HG03060 (cell line): ENCODE measurements around the gene POLR3G.
A peak's percentile ranks its signal among the peaks of the same experiment; 100 is the strongest.

Source experiments
- ATAC-seq: cut with Tn5 transposase; IDR thresholded peaks from one replicate; pipeline ENCODE4 v1.9.1; 2021; ENCODE audit warnings: low read depth, moderate number of reproducible peaks; ENCODE audit not compliant: unreplicated experiment

Gene POLR3G, protein sequence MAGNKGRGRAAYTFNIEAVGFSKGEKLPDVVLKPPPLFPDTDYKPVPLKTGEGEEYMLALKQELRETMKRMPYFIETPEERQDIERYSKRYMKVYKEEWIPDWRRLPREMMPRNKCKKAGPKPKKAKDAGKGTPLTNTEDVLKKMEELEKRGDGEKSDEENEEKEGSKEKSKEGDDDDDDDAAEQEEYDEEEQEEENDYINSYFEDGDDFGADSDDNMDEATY

DNA sequence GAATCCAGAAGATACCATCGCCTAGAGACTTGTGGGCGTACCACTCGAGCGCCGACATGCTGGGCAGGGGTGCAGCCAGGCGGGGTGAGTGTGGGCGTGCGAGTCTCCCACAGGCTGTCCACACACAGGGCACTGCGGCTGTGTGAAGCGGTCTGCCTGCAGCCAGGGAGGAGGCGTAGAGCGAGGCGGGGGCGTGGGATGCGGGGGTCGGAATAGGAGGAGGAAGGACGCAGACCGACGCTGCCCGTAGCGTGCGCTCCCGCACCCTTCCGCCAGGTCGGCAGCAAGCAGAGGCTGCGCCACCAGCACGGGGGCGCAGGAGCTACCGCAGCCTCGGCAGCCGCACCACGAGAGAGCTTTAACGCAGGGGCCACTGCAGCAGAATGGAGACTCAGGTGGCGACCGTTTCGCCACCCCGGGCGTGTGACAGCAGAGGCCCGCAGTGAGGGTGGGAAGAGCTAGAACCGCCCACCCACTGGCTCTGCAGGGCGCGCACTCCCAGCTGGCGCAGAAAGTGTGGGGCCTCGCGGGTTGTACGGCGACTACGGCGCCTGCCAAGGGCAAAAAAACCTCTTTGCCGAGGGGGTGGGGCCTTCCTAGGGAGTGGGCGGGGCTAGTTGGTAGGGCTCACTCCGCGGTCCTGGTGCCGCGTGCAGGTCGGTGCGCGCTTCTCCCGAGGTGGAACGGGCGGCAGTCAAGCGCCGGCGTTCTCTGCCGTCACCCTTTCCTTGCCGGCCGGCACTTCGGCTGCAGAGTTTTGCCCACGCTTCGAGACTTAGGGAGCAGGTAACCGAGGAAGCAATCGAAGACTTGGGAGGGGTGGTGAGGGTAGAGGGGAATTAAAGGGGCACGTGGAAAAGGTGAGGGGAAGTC is at the start of gene POLR3G, which contains the start of gene MBLAC2:
Gene POLR3G (plus strand): TSS at position 630 of the 873 bp plus-strand sequence. CDS start 10,704 bp downstream, outside the sequence.
Gene MBLAC2 (minus strand): TSS at position 537 of the 873 bp plus-strand sequence. CDS start 479 bp downstream, at position 58.
- peak; percentile 72 for ATAC-seq

GRCh38 chr5:90434116-90434714 is 40.4 kb upstream of the POLR3G start:
- no peak for ATAC-seq

DNA sequence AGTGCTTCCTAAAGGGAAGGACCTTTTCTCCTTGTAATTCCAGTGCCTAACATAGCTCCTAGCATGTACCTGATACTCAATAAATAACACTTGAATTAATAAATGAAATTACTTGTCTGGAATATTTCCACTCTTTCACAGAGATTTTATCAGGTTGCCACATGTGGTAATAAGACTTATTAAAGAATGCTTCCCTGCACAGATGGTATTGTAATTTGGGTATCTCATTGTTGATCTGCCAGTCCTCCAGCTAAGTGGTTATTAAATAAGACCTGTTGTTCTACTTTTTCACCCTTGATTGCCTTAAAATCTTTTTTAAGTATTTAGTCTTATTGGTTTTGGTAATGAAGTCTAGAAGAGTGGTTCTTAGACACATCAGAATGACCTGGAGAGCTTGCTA is 37.0 kb upstream of the POLR3G start:
- no peak for ATAC-seq

- ATAC-seq = no peak
Observed at GRCh38 chr5:90438100-90438499, 36.6 kb upstream of the POLR3G start.

DNA sequence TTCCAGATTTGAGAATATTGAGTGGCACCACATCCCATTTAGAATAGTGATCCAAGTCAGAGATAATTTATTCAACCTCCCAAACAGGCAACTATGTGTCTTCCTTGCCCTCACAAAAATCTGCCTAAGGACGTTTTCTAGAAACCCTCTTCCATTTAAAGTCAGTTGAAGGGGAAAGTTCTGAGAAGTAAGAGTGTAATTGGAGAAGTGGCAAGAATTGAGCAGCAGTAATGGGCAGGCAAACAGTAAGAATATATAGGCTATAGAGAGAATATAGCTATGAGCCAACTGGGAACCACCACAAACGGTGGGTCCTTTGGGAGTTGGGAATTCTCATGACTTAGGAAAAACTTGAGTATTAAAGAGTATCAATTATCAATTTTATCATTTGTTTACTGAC is 34.0 kb upstream of the POLR3G start:
- no peak for ATAC-seq

GRCh38 chr5:90446961-90447360 is 27.7 kb upstream of the POLR3G start:
- no peak for ATAC-seq

DNA sequence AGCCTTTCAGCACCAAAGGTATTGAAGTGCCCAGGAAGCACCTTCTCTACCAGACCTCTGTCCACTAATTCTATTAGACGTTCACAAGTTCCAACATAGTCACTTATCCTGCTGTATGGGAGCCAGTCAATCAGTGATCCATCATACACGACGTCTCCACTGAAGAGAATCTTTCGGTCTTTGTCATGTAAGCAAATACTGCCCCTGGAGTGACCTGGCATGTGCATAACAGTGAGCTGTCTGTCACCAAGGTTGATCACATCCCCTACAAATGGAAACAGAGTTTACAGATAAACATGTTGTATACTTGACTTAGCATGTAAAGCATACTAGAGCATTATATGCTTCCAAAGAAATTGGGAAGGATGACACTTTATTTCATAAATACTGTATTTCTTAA is 13.4 kb upstream of the POLR3G start:
- no peak for ATAC-seq

GRCh38 chr5:90472783-90473395 is 1.8 kb upstream of the POLR3G start:
- no peak for ATAC-seq

- ATAC-seq = peak; percentile 8
Observed at GRCh38 chr5:90473396-90474234, 1.0 kb upstream of the POLR3G start.

- ATAC-seq = no peak
Observed at GRCh38 chr5:90475436-90475980, 844 bp downstream of the POLR3G start.

GRCh38 chr5:90476391-90476790 is 1.7 kb downstream of the POLR3G start:
- ATAC-seq = no peak

- no peak for ATAC-seq
Observed at GRCh38 chr5:90477073-90477472, 2.4 kb downstream of the POLR3G start.

DNA sequence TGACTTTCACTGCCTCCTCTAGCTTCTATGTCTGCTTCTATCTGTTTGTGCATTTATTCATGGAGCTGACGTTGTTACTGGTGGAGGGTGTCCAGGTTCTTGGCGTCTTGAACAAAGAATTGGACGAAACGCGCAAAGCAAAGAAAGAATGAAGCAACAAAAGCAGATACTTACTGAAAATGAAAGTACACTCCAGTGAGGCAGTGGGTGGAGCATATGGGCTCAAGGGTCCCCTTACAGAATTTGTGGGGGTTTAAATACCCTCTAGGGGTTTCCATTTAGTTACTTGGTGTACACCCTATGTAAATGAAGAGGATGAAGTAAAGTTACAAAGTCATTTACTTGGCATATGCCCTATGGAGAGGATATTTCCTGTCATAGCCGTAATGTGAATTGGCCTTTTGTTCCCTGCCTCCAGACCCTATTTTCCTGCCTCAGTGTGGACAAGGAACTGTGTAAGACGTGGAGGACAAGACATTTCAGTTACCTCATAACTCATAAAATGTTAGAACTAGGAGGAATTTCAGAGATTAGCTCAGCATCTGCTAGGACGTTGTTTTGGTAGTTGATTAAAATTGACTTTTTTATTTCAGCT is 3.1 kb downstream of the POLR3G start:
- no peak for ATAC-seq

DNA sequence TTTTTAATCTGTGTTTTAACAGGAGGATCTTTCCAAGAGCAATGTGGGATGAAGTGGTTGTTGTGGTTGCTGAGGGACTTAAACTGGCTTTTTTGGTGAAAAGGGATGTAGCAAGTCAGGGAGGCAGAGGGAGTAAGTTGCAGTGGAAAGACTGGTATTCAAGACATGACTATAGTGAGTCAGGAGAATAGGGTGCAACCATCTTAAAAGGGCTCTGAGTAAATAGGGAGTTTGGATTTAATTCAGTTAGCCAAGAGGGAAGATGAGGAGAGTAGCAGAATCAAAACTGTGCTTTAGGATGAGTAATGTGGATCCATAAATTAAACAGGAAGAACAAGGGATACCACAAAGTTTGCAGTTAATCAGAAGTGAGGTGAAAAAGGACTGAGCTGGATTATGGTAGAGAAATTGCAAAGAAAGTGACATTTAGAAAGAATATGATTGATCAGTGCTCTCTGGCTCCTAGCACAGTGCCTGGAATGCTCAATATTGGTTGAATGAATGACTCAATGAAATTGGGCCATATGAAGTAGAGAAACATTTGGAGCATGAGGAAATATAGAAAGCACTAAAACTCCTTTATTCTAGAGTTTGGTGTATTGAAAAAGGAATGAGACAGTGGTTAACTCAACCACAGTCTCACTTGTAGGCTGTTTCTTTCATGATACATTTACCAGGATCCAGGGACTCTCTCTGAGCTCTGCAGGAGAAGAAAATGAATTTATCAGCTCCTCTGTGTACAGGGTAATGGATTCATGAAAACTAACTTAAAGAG is 5.1 kb downstream of the POLR3G start:
- no peak for ATAC-seq

DNA sequence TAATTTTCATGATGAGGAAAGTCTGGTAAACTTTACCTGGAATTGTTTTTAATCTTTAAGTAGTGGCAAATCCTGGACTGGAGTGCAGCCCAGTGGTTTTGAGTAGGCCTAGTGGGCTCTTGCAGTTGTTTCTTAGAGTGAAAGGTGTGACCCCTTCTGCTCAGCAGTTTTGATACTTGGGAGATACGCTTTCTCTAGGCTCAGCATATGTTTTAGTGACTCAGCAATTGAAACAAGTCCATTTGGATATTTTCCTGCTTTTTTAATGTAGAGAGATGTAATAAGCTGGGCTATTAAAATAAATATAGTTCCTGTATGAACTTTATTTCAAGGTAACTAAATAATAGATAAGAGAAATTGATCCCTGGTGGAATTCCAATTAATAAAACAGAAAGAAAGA is 6.0 kb downstream of the POLR3G start:
- no peak for ATAC-seq

DNA sequence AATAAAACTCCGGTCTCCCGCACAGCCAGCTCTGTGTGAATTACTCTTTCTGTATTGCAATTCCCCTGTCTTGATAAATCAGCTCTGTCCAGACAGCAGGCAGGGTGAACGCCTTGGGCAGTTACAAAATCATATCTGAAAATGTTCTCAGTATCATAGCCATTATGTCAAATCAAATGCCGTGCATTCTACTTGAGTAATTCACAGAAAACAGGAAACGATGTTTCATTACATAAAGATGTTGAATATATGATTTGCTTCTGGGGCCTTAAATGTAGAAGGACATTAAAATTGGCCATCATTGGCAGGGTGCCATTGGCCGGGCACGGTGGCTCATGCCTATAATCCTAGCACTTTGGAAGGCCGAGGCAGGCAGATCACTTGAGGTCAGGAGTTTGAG is 8.5 kb downstream of the POLR3G start:
- ATAC-seq = no peak

GRCh38 chr5:90484540-90484939 is 9.9 kb downstream of the POLR3G start:
- ATAC-seq = no peak

GRCh38 chr5:90488791-90489190 is 14.1 kb downstream of the POLR3G start:
- ATAC-seq = no peak

DNA sequence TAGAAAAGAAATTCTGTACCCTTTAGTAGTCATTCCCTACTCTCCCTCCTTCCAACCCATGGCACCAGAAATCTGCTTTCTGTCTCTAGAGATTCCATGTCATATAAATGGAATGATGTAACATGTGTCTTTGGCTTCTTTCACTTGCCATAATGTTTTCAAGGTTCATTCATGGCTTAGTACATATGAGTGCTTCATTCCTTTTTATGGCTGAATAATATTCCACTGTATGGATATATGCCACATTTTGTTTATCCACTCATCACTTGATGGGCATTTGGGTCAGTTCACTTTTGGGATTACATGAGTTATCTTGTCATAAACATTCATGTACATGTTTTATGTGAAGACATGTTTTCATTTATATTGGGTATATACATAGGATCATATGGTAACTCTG is 19.4 kb downstream of the POLR3G start:
- no peak for ATAC-seq
